ENCODE results near the gene S1PR2. TPM values are rescaled to one million over a fixed set of nuclear protein-coding genes. Genes with fewer than 3 reads are reported as not detected.

S1PR2 gene
- total RNA-seq, 1 experiment from 2014 or later: 8.4 TPM

GRCh38 chr19:10195199-10195519 lies 36.0 kb downstream of the S1PR2 start:
- no peak for DNase-seq (ENCODE audit: low spot score)
- ChIA-PET POLR2A (ENCODE audit: low non-redundant PET) (interaction anchor here (0.5 kb wide), 1 partner anchor 348 kb away, joined by 3 read pairs; no protein-coding TSS in a partner anchor), CTCF (interaction anchor here (0.6 to 1.2 kb wide), 2 partner anchors 55 to 381 kb away, joined by 3 read pairs; no protein-coding TSS in a partner anchor)
- Histone ChIP-seq H3K36me3 (ENCODE audit: insufficient read depth, low read length, poor library complexity, severe bottlenecking) (peaks cover 23% of the 10 kb centered on the region), H3K27me3 (replicated peaks; ENCODE audit: insufficient read depth, low read depth, low read length, poor library complexity) (no peaks in the 10 kb centered on the region), H3K4me3 (ENCODE audit: low read depth, low read length, poor library complexity, severe bottlenecking) (peak overlapping the region; percentile 95), H3K4me1 (ENCODE audit: insufficient read depth, low read length, poor library complexity, severe bottlenecking) (peaks cover 3% of the 10 kb centered on the region), H3K9me3 (ENCODE audit: low read depth, low read length, poor library complexity, severe bottlenecking) (no peaks in the 10 kb centered on the region), H3K27ac (ENCODE audit: low read depth, low read length, poor library complexity, severe bottlenecking) (no peak overlapping the region)
- TF ChIP-seq EZH2 (IDR thresholded peaks at IDR 0.05; ENCODE audit: borderline replicate concordance, low read depth, low read length, poor library complexity, severe bottlenecking) (no peak), CTCF (conservative IDR thresholded peaks at IDR 0.05; ENCODE audit: low read depth, low read length) (no peak)
- intact Hi-C loops (cut with micrococcal nuclease; ENCODE audit: unreplicated experiment): no loop called here
- BruUV-seq (replicated peaks): no TSS peak

- no peak for TF ChIP-seq EZH2 (IDR thresholded peaks at IDR 0.05; ENCODE audit: borderline replicate concordance, low read depth, low read length, poor library complexity, severe bottlenecking)
- TF ChIP-seq CTCF (conservative IDR thresholded peaks at IDR 0.05; ENCODE audit: low read depth, low read length): no peak
- peaks cover 3% of the 10 kb centered on the region for H3K4me1 ChIP-seq (ENCODE audit: insufficient read depth, low read length, poor library complexity, severe bottlenecking)
- DNase-seq (ENCODE audit: low spot score): peak; percentile 98
- POLR2A ChIA-PET (ENCODE audit: low non-redundant PET): interaction anchor here (0.5 kb wide), 1 partner anchor 347 kb away, joined by 3 read pairs; no protein-coding TSS in a partner anchor
- intact Hi-C loops (cut with micrococcal nuclease; ENCODE audit: unreplicated experiment): no loop called here
- peak within 1 kb of the TSS; percentile 97 for H3K27ac ChIP-seq (ENCODE audit: low read depth, low read length, poor library complexity, severe bottlenecking)
- CTCF ChIA-PET: interaction anchor here (0.6 to 1.2 kb wide), 2 partner anchors 56 to 381 kb away, joined by 3 read pairs; no protein-coding TSS in a partner anchor
- no peaks in the 10 kb centered on the region for H3K27me3 ChIP-seq (replicated peaks; ENCODE audit: insufficient read depth, low read depth, low read length, poor library complexity)
- H3K9me3 ChIP-seq (ENCODE audit: low read depth, low read length, poor library complexity, severe bottlenecking): no peaks in the 10 kb centered on the region
- H3K4me3 ChIP-seq (ENCODE audit: low read depth, low read length, poor library complexity, severe bottlenecking): peak within 1 kb of the TSS; percentile 95
- BruUV-seq (replicated peaks): no TSS peak
- peaks cover 28% of the 10 kb centered on the region for H3K36me3 ChIP-seq (ENCODE audit: insufficient read depth, low read length, poor library complexity, severe bottlenecking)
Measured at GRCh38 chr19:10194500-10195198, 36.5 kb downstream of the S1PR2 start, which contains the start of gene DNMT1. Gene DNMT1 (minus strand): TSS chr19:10194953. CDS start chr19:10194899, 54 bp downstream.

- BruUV-seq (replicated peaks): TSS peak; percentile 47
- TF ChIP-seq EZH2 (IDR thresholded peaks at IDR 0.05; ENCODE audit: borderline replicate concordance, low read depth, low read length, poor library complexity, severe bottlenecking): no peak
- TF ChIP-seq CTCF (conservative IDR thresholded peaks at IDR 0.05; ENCODE audit: low read depth, low read length): no peak
- DNase-seq (ENCODE audit: low spot score): peak; percentile 44
- intact Hi-C loops (cut with micrococcal nuclease; ENCODE audit: unreplicated experiment): no loop called here
- H3K4me3 ChIP-seq (ENCODE audit: low read depth, low read length, poor library complexity, severe bottlenecking): peak overlapping the region; percentile 95
- peak overlapping the region; percentile 97 for H3K27ac ChIP-seq (ENCODE audit: low read depth, low read length, poor library complexity, severe bottlenecking)
- CTCF ChIA-PET: no interaction called here
- POLR2A ChIA-PET (ENCODE audit: low non-redundant PET): no interaction called here
- peaks cover 3% of the 10 kb centered on the region for H3K4me1 ChIP-seq (ENCODE audit: insufficient read depth, low read length, poor library complexity, severe bottlenecking)
- H3K27me3 ChIP-seq (replicated peaks; ENCODE audit: insufficient read depth, low read depth, low read length, poor library complexity): no peaks in the 10 kb centered on the region
- peaks cover 29% of the 10 kb centered on the region for H3K36me3 ChIP-seq (ENCODE audit: insufficient read depth, low read length, poor library complexity, severe bottlenecking)
- H3K9me3 ChIP-seq (ENCODE audit: low read depth, low read length, poor library complexity, severe bottlenecking): no peaks in the 10 kb centered on the region
Measured at GRCh38 chr19:10193790-10194499, 37.2 kb downstream of the S1PR2 start.
